Measurements from ENCODE around the gene NF1. TPM values are rescaled to one million over a fixed set of nuclear protein-coding genes. Genes with fewer than 3 reads are reported as not detected.
A peak's percentile ranks its signal among the peaks of the same experiment; 100 is the strongest.

Gene NF1
- total RNA-seq, 2 experiments from 2014 or later = 34.4 to 36.0 TPM

- POLR2A ChIA-PET = no interaction called here
- ATAC-seq (ENCODE audit: low read depth) (no peak), DNase-seq (no peak)
- H3K9me3 Mint-ChIP-seq = no peaks in the 10 kb centered on the region
- H3K36me3 Mint-ChIP-seq = no peaks in the 10 kb centered on the region
- no peaks in the 10 kb centered on the region for H3K4me1 Mint-ChIP-seq
- peaks cover 64% of the 10 kb centered on the region for H3K27me3 Mint-ChIP-seq
- H3K4me3 Mint-ChIP-seq = peak overlapping the region; percentile 44
- H3K27ac Mint-ChIP-seq = no peak overlapping the region
These were observed 296.1 kb downstream of the NF1 start for GRCh38 chr17:31390748-31391495.

GRCh38 chr17:31391496-31391949, 296.7 kb downstream of the NF1 start, which contains the start of gene RAB11FIP4:
Gene RAB11FIP4, plus strand, starts transcription at chr17:31391675. Its CDS starts 178 bp downstream, at chr17:31391853.
- Mint-ChIP-seq H3K4me3 (peak within 1 kb of the TSS; percentile 66), H3K36me3 (no peaks in the 10 kb centered on the region), H3K9me3 (no peaks in the 10 kb centered on the region), H3K4me1 (no peaks in the 10 kb centered on the region), H3K27me3 (peaks cover 68% of the 10 kb centered on the region), H3K27ac (no peak within 1 kb of the TSS)
- POLR2A ChIA-PET = no interaction called here
- no peak for DNase-seq
- peak; percentile 41 for ATAC-seq (ENCODE audit: low read depth)

GRCh38 chr17:31392002-31392855, 297.5 kb downstream of the NF1 start:
- POLR2A ChIA-PET = no interaction called here
- no peak overlapping the region for H3K27ac Mint-ChIP-seq
- DNase-seq = no peak

GRCh38 chr17:31392856-31393748, 298.3 kb downstream of the NF1 start:
- H3K27me3 Mint-ChIP-seq = peaks cover 62% of the 10 kb centered on the region
- H3K4me3 Mint-ChIP-seq = peak overlapping the region; percentile 66
- H3K36me3 Mint-ChIP-seq = no peaks in the 10 kb centered on the region
- H3K27ac Mint-ChIP-seq = no peak overlapping the region
- H3K4me1 Mint-ChIP-seq = no peaks in the 10 kb centered on the region
- ATAC-seq (ENCODE audit: low read depth) = no peak
- POLR2A ChIA-PET = no interaction called here
- no peaks in the 10 kb centered on the region for H3K9me3 Mint-ChIP-seq
- no peak for DNase-seq

More at GRCh38 chr17:31392002-31392855, 297.5 kb downstream of the NF1 start:
- no peaks in the 10 kb centered on the region for H3K9me3 Mint-ChIP-seq
- no peak for ATAC-seq (ENCODE audit: low read depth)
- peaks cover 65% of the 10 kb centered on the region for H3K27me3 Mint-ChIP-seq
- peak overlapping the region; percentile 66 for H3K4me3 Mint-ChIP-seq
- no peaks in the 10 kb centered on the region for H3K4me1 Mint-ChIP-seq
- no peaks in the 10 kb centered on the region for H3K36me3 Mint-ChIP-seq

GRCh38 chr17:31393749-31394146, 299.0 kb downstream of the NF1 start:
- no peaks in the 10 kb centered on the region for H3K36me3 Mint-ChIP-seq
- H3K27ac Mint-ChIP-seq = no peak overlapping the region
- H3K9me3 Mint-ChIP-seq = no peaks in the 10 kb centered on the region
- no peak overlapping the region for H3K4me3 Mint-ChIP-seq
- H3K4me1 Mint-ChIP-seq = no peaks in the 10 kb centered on the region
- POLR2A ChIA-PET = no interaction called here
- ATAC-seq (ENCODE audit: low read depth) (no peak), DNase-seq (no peak)
- H3K27me3 Mint-ChIP-seq = peaks cover 58% of the 10 kb centered on the region

GRCh38 chr17:31394544-31394943, 299.8 kb downstream of the NF1 start:
- DNase-seq (peak; percentile 74), ATAC-seq (ENCODE audit: low read depth) (peak; percentile 59)
- peaks cover 52% of the 10 kb centered on the region for H3K27me3 Mint-ChIP-seq
- no peak overlapping the region for H3K27ac Mint-ChIP-seq
- H3K4me3 Mint-ChIP-seq = no peak overlapping the region
- H3K4me1 Mint-ChIP-seq = no peaks in the 10 kb centered on the region
- POLR2A ChIA-PET = no interaction called here
- no peaks in the 10 kb centered on the region for H3K9me3 Mint-ChIP-seq
- no peaks in the 10 kb centered on the region for H3K36me3 Mint-ChIP-seq

GRCh38 chr17:31397256-31397939, 302.6 kb downstream of the NF1 start:
- Mint-ChIP-seq H3K9me3 (no peaks in the 10 kb centered on the region), H3K27ac (no peak overlapping the region), H3K36me3 (no peaks in the 10 kb centered on the region), H3K4me3 (no peak overlapping the region), H3K4me1 (no peaks in the 10 kb centered on the region), H3K27me3 (peaks cover 39% of the 10 kb centered on the region)
- POLR2A ChIA-PET = no interaction called here
- ATAC-seq (ENCODE audit: low read depth) (no peak), DNase-seq (no peak)

GRCh38 chr17:31398381-31399311, 303.9 kb downstream of the NF1 start:
- Mint-ChIP-seq H3K9me3 (no peaks in the 10 kb centered on the region), H3K4me3 (no peak overlapping the region), H3K36me3 (no peaks in the 10 kb centered on the region), H3K27ac (no peak overlapping the region), H3K27me3 (peaks cover 27% of the 10 kb centered on the region), H3K4me1 (no peaks in the 10 kb centered on the region)
- POLR2A ChIA-PET = no interaction called here
- ATAC-seq (ENCODE audit: low read depth) (no peak), DNase-seq (no peak)

GRCh38 chr17:31400481-31400950, 305.7 kb downstream of the NF1 start:
- H3K36me3 Mint-ChIP-seq = no peaks in the 10 kb centered on the region
- no peak overlapping the region for H3K27ac Mint-ChIP-seq

GRCh38 chr17:31401456-31402254, 306.9 kb downstream of the NF1 start:
- Mint-ChIP-seq H3K4me1 (no peaks in the 10 kb centered on the region), H3K36me3 (no peaks in the 10 kb centered on the region), H3K27ac (no peak overlapping the region), H3K4me3 (no peak overlapping the region), H3K27me3 (peaks cover 9% of the 10 kb centered on the region), H3K9me3 (no peaks in the 10 kb centered on the region)
- POLR2A ChIA-PET = no interaction called here
- ATAC-seq (ENCODE audit: low read depth) (no peak), DNase-seq (no peak)

More at GRCh38 chr17:31400481-31400950, 305.7 kb downstream of the NF1 start:
- POLR2A ChIA-PET = interaction anchor here (0.6 kb wide), 1 partner anchor 121 kb away, joined by 4 read pairs; no protein-coding TSS in a partner anchor
- no peaks in the 10 kb centered on the region for H3K9me3 Mint-ChIP-seq
- H3K4me1 Mint-ChIP-seq = no peaks in the 10 kb centered on the region
- no peak overlapping the region for H3K4me3 Mint-ChIP-seq
- peaks cover 14% of the 10 kb centered on the region for H3K27me3 Mint-ChIP-seq
- ATAC-seq (ENCODE audit: low read depth) = no peak
- DNase-seq = no peak
